ENCODE results near the gene ZSWIM6. TPM values are rescaled to one million over a fixed set of nuclear protein-coding genes. Genes with fewer than 3 reads are reported as not detected.

ZSWIM6 gene
- total and polyA plus RNA-seq, 2 experiments from 2014 or later, result 9.0 to 12.7 TPM

DNA sequence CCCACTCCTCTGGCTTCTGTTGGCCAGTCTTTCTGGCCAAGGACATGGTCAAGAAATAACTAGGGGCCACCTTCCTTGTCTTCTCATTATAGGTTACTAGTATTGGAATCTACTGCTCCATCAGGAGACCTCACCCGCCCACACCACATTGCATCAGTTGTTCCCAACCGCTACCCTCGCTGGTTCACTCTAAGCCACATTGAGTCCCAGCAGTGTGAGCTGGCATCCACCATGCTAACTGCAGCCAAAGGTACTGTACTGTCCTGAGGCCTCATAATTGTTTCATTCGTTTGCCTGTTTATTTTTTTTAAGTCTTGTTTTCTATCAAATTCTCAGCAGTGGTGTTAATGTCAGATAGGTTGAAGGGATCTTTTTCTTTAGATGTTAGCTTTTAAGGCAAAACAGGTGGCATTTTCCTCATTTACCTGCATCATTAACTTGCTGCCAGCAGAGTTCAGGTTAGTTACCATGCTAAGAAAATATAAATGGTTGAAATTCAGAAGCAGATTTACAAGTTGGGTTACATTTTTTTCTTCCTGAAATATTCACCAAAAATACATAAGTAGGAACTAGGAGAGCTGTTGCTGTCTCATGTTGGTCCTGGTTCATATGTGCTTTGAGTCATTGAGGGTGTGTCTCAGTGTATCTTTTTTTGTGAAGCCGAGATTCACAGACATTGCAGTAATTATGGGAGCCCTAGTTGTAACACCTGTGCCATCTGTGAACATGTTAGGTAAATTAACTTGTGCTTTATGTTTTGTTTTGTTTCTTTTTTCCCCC is 206.9 kb downstream of the ZSWIM6 start:
- Histone ChIP-seq H3K4me3 (no peak overlapping the region), H3K4me1 (ENCODE audit: insufficient read depth) (no peaks in the 10 kb centered on the region), H2AFZ (no peak overlapping the region), H4K20me1 (ENCODE audit: insufficient read depth, poor library complexity, severe bottlenecking) (no peaks in the 10 kb centered on the region), H3K4me2 (no peak overlapping the region), H3K9me3 (ENCODE audit: low read depth) (no peaks in the 10 kb centered on the region), H3K79me2 (no peaks in the 10 kb centered on the region), H3K27ac (no peak overlapping the region), H3K9me2 (replicated peaks; ENCODE audit: insufficient read depth) (no peaks in the 10 kb centered on the region), H3K36me3 (replicated peaks; ENCODE audit: insufficient read depth, low read depth) (peaks cover 9% of the 10 kb centered on the region), H3K27me3 (no peaks in the 10 kb centered on the region)
- no peak for DNase-seq (ENCODE audit: low spot score)
- TF ChIP-seq, protein P1, sequence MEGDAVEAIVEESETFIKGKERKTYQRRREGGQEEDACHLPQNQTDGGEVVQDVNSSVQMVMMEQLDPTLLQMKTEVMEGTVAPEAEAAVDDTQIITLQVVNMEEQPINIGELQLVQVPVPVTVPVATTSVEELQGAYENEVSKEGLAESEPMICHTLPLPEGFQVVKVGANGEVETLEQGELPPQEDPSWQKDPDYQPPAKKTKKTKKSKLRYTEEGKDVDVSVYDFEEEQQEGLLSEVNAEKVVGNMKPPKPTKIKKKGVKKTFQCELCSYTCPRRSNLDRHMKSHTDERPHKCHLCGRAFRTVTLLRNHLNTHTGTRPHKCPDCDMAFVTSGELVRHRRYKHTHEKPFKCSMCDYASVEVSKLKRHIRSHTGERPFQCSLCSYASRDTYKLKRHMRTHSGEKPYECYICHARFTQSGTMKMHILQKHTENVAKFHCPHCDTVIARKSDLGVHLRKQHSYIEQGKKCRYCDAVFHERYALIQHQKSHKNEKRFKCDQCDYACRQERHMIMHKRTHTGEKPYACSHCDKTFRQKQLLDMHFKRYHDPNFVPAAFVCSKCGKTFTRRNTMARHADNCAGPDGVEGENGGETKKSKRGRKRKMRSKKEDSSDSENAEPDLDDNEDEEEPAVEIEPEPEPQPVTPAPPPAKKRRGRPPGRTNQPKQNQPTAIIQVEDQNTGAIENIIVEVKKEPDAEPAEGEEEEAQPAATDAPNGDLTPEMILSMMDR (IDR thresholded peaks at IDR 0.05; ENCODE audit: poor library complexity), result no peak
- no peak for TF ChIP-seq EZH2phosphoT487 (IDR thresholded peaks at IDR 0.05; ENCODE audit: low read depth, severe bottlenecking, unreplicated experiment)
- TF ChIP-seq EZH2 (IDR thresholded peaks at IDR 0.05; ENCODE audit: borderline replicate concordance), result no peak
- WGBS (ENCODE audit: low lambda C conversion rate, missing lambda C conversion rate), result 96% methylated on average over 5 of the region's 5 CpGs

DNA sequence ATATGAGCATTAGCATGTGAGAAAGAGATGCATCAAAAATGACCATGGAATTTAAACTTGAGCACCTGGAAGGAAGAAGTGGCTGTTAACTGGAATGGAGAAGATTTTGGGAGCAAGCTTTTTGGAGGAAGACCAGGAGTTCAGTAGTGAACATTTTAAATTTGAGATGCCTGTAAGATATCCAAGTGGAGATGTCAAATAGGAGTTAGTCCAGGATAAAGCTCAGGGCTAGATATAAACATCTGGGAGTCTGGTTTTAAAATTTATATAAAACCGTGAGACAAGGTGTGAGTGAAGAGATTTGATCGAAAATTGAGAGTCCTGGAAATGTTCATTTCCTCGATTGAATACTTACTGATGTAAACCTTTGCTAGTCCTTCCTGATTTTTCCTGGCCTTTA is 217.5 kb downstream of the ZSWIM6 start:
- no peak overlapping the region for H3K4me3 ChIP-seq
- no peak overlapping the region for H3K27ac ChIP-seq
- H3K36me3 ChIP-seq (replicated peaks; ENCODE audit: insufficient read depth, low read depth), result no peaks in the 10 kb centered on the region
- no peak for DNase-seq (ENCODE audit: low spot score)
- H3K4me1 ChIP-seq (ENCODE audit: insufficient read depth), result no peaks in the 10 kb centered on the region
- no peaks in the 10 kb centered on the region for H3K27me3 ChIP-seq
- no peak overlapping the region for H2AFZ ChIP-seq
- TF ChIP-seq EZH2 (IDR thresholded peaks at IDR 0.05; ENCODE audit: borderline replicate concordance) (no peak), EZH2phosphoT487 (IDR thresholded peaks at IDR 0.05; ENCODE audit: low read depth, severe bottlenecking, unreplicated experiment) (no peak)
- TF ChIP-seq, protein P1 (IDR thresholded peaks at IDR 0.05; ENCODE audit: poor library complexity), result no peak
- no peaks in the 10 kb centered on the region for H3K9me2 ChIP-seq (replicated peaks; ENCODE audit: insufficient read depth)
- no peaks in the 10 kb centered on the region for H3K79me2 ChIP-seq
- 78% methylated on average over 3 of the region's 3 CpGs for WGBS (ENCODE audit: low lambda C conversion rate, missing lambda C conversion rate)
- no peaks in the 10 kb centered on the region for H3K9me3 ChIP-seq (ENCODE audit: low read depth)
- no peak overlapping the region for H3K4me2 ChIP-seq
- no peaks in the 10 kb centered on the region for H4K20me1 ChIP-seq (ENCODE audit: insufficient read depth, poor library complexity, severe bottlenecking)

DNA sequence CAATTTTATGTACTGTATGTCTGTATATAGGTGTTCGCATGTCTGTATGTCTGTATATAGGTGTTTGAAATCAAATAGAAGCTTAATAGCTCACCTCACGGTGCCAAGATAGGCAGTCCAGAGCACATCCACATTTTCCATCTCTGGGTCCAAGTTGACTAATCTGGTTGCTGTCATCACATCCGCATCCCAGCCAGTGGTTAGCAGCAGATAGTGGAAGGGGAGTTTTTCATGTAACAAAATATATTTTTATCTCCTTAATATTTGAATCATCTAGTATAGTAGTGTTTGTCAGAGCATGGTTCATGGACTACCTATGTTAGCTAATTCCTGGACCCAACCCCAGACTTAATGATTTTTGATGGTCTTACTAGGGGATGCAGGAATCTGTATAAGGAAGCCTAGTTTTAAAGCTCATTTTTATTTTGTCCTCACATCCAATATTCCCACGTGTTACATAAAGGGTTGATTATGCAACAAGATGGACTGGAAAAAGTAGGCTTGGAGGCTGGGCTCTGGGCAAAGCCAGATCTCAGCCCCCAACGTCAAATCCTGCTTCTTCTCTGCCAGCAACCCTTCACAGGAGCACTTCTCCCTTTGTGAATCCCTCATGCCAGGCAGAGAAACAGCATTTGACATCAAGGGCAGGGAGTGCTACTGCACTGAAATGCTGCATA is 219.7 kb downstream of the ZSWIM6 start:
- no peak overlapping the region for H3K4me3 ChIP-seq
- no peak overlapping the region for H3K27ac ChIP-seq
- no peak for DNase-seq (ENCODE audit: low spot score)
- 88% methylated on average over 5 of the region's 5 CpGs for WGBS (ENCODE audit: low lambda C conversion rate, missing lambda C conversion rate)
- H3K9me3 ChIP-seq (ENCODE audit: low read depth), result no peaks in the 10 kb centered on the region
- H3K4me1 ChIP-seq (ENCODE audit: insufficient read depth), result no peaks in the 10 kb centered on the region
- H2AFZ ChIP-seq, result no peak overlapping the region
- H3K27me3 ChIP-seq, result no peaks in the 10 kb centered on the region
- H3K4me2 ChIP-seq, result no peak overlapping the region
- H3K36me3 ChIP-seq (replicated peaks; ENCODE audit: insufficient read depth, low read depth), result no peaks in the 10 kb centered on the region
- no peaks in the 10 kb centered on the region for H3K9me2 ChIP-seq (replicated peaks; ENCODE audit: insufficient read depth)
- no peaks in the 10 kb centered on the region for H3K79me2 ChIP-seq
- H4K20me1 ChIP-seq (ENCODE audit: insufficient read depth, poor library complexity, severe bottlenecking), result no peaks in the 10 kb centered on the region
- no peak for TF ChIP-seq EZH2 (IDR thresholded peaks at IDR 0.05; ENCODE audit: borderline replicate concordance)
- TF ChIP-seq EZH2phosphoT487 (IDR thresholded peaks at IDR 0.05; ENCODE audit: low read depth, severe bottlenecking, unreplicated experiment), result no peak
- TF ChIP-seq, protein P1 (IDR thresholded peaks at IDR 0.05; ENCODE audit: poor library complexity), result no peak
